GM19455 (cell line): Measurements from ENCODE around the gene SERPINA1.

ENCODE experiments used
- ATAC-seq: cut with Tn5 transposase; IDR thresholded peaks from one replicate; pipeline ENCODE4 v1.9.1; 2021; ENCODE audit not compliant: unreplicated experiment

The SERPINA1 gene

GRCh38 chr14:94384342-94384741 is 4.1 kb downstream of the SERPINA1 start:
- no peak for ATAC-seq

GRCh38 chr14:94383777-94384176 is 4.6 kb downstream of the SERPINA1 start:
- ATAC-seq = no peak

GRCh38 chr14:94382716-94383596 is 5.4 kb downstream of the SERPINA1 start:
- no peak for ATAC-seq

DNA sequence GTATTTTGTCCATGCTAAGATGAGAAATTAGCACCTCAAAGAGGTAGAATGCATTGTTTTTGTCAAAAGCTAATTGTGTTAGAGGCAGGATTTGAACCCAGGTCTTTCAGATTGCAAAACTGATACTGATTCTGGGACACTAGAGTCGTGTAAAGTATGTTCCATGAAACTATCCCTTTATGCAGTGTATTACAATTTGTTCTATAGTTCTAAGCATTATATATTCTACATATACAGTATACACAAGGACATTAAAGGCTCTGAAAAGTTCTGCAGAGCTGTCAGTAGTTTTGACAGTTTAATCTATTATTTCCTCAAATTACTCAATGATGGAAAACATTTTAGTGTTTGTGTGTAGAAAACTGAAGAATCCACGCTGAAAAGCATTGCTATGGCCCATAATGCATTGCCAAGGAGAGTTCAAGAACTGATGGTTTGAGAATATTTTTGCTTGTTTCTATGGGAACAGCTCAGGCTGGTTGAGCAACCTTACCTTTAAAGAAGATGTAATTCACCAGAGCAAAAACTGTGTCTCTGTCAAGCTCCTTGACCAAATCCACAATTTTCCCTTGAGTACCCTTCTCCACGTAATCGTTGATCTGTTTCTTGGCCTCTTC is 6.2 kb downstream of the SERPINA1 start:
- ATAC-seq = no peak

GRCh38 chr14:94381149-94382030 is 7.0 kb downstream of the SERPINA1 start:
- no peak for ATAC-seq

GRCh38 chr14:94380225-94381148 is 7.9 kb downstream of the SERPINA1 start:
- no peak for ATAC-seq

DNA sequence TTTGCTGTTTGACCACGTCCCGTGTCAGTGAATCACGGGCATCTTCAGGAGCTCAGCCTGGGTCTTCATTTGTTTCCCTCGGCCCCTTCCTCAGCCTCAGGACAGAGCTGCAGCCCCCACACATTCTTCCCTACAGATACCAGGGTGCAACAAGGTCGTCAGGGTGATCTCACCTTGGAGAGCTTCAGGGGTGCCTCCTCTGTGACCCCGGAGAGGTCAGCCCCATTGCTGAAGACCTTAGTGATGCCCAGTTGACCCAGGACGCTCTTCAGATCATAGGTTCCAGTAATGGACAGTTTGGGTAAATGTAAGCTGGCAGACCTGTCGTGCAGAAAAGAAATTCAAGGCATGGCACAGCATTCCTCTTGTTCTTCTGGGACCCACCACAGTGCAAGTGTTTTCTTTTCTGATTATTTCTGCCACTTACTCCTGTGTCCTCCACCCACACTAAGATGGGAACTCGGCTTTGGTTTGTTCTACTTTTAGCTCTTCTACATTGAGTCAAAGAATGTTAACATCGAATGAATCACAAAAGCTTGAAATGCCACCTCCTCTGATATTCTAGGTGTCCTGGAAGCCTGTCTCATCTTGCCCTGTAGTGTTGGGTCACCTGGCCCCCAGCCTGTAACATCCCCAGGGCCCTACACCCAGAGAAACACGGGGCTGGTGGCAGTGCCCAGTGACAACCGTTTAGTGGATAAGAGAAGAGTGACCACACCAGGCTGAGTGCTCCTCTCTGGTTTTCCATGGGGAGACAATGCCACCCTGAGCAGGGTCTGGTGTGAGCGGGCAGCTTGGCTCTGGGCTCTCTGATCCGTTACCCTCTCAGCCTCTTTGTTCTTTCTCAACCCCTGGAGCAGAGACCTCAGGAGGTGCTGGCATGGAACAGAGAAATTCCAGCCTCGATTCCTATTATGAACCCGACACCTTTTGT is 8.8 kb downstream of the SERPINA1 start:
- no peak for ATAC-seq

GRCh38 chr14:94378527-94379290 is 9.7 kb downstream of the SERPINA1 start:
- ATAC-seq = no peak

DNA sequence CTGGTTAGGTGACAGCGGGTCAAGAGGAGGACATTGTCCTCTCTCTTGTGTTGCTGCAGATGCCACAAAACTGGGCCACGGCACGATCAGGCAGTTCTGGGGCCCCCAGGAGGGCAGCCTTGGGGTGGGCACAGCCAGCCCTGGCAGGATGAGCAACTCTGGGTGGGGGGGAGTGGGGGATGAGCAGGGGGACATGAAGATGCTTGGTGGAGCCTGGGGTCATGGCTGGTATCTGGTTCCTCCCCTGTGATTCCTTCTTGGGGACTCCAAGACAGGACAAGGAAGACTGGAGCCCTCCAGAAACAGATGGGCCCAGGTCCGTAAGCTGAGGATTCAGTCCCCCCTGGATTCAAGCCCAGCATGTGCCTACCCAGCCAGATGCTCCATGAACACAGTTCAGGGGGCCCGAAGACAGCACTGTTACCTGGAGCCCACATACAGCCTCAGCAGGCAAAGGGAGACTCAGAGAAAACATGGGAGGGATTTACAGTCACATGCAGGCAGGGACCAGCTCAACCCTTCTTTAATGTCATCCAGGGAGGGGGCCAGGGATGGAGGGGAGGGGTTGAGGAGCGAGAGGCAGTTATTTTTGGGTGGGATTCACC is 10.4 kb downstream of the SERPINA1 start:
- ATAC-seq = no peak

DNA sequence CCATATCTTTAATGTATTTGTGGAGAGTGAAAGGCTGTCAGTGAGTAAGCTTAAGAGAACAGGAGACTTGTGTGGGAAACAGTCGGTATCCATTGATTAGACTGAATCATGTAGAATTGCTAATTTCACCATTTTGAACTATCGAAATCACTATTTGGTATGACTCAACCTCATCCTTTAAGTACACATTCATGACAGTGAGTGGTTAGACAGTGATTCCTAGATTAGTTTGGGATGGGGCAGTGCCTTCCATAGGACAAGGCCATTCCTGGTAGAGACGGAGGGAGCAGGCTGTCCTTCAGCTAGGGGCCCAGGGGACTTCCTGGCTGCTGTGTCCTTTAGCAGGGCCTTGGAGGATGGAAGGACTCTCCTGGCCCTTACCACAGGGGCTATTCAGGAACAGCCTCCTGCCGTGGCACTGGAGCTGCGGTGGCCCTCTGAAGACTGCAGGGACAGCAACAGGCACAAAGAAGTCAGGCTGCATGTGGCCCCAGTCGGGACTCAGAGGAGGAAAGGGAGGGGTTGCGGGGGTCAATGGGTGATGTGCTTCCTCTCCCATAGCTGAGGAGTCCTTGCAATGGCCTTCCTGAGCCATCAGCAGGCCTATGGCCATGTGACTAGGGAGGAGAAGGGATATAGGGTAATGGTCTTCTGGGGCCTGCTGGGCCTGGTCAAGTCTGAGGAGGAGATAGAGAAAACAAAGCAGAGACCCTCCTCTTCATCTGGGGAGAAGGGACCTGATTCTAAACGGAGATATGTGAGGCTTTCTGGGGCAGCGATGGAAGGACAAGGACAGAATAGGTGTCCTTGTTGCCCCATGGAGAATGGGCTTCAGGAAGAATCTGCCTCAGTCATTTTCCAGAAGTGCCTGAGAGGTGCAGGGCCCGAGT is 11.2 kb downstream of the SERPINA1 start:
- no peak for ATAC-seq

DNA sequence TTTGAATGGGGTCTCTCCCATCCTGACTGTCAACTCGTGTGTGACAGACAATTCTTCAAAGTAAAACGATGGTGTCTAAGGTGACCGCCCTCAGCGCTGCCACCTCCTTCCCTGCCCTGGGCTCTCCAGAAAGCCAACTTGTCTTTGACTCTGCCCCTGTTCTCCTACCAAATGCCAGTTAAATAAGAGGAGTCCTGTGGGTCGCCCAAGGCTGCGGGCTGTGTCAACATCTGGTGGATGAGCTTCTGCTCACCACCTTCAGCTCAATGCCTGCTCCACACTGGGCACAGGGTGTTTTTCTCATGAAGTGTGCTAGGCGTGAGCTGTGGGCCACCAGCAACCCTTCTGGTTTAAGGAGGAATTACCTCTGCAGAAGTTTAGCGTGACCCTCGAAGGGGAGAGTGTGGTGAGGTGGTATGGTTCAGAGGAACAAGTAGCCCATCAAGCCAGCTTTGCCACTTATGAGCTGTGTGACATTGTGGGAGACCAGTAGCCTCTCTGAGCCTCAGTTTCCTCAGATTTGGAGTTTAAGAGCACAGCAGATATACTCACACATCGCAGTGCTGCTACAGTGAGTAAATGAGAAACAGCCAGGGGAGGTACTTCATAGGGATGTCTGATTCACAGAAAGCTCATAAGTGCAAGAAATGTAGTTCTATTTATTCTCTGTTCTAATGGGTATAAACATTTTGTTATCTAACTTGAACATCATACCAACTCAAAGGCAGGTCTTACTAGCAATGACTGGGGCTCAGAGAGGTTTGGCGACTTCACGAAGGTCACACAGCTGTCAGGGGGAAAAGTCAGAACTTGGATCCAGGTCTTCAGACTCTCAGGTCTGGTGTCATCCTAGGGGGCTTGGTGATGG is 12.1 kb downstream of the SERPINA1 start:
- ATAC-seq = no peak

DNA sequence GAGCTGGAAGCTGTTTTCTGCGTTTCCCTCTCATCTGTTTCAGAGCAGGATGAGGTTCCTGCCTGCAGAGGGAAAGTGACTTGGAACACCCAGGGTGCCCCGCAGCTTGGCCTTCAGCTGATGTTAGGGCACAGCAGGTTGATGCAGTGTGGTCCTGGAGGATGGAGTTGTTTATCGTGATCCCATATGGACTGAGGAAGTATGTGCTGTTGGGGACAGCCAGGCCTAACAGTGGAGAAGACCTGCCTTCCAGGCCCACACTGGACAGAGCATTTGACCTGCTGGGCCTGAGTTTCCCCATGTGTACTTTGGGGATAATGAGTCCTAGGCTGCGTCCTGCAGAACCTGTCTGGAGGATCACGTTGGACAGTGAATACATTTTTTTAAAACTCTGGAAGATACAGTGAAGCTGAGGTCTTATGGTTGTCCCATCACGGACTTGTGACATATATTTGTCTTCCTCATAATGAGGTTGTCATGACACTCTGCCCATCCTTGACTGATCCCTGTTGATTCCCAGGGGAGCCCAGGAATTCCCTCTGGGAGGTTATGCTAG is 12.8 kb downstream of the SERPINA1 start:
- ATAC-seq = no peak

DNA sequence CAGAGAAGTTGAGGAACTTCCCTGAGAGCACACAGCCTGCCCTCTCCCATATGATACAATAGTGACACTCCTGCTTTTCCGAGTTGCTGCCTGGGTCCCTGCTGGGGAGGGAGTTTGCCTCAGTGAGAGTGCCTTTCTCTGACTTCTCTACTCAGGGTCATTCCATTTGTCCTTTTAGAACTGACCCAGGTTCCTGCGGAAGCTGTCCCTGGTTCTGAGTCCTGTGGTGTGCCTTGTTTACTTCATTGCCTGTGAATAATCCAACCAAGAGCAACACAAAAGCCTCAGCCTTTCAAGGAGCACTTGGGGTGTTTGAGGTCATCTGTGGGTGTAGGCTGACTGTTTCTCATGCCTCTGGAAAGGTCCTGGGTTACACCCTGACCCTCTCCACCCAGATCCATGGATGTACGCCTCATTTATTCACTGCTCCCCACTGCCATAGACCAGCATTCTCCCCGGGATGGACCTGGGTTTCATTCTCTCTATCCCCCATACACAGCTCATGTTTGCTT is 13.6 kb downstream of the SERPINA1 start:
- no peak for ATAC-seq

DNA sequence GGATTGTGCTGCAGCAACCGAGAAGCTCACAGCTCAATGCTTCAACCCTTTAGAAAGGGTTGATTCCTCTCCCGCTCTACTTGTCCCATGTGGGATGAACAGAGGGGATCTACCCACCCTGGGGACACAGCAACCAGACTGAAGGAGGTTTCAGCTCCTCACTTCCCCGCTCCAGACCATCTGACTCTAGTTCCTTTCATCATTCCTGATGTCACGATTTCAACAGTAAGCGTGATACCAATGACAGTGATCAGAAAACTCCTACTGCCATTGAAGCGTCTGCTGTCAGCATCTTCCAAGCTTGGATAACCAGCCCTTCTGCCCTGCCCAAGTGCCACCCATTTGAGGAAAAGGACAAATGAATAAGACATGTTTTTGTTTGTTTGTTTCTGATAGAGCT is 14.3 kb downstream of the SERPINA1 start:
- ATAC-seq = no peak

GRCh38 chr14:94373708-94374107 is 14.7 kb downstream of the SERPINA1 start:
- ATAC-seq = no peak
